Activated T-helper 1 cell treated with anti-CD3 and anti-CD28 coated beads, Interleukin-12 subunit alpha, Interleukin-12 subunit beta, Interleukin-2, Interleukin-4 antibody, amounts not matched to agents 30 ng/mL and 10 ng/mL and 1 ng/mL, durations not matched to agents 14 hours and 24 hours and 36 hours (primary cell): ENCODE data around the gene FRAS1. TPM values are rescaled to one million over a fixed set of nuclear protein-coding genes. Genes with fewer than 3 reads are reported as not detected.

Experiments used
- DNase-seq: peaks from one replicate; pipeline ENCODE4 v3.0.0; 2021; ENCODE audit warnings: low spot score
- H3K27ac Mint-ChIP-seq: one replicate; pipeline ENCODE4 v1.8.0; 2021; ENCODE audit warnings: mild to moderate bottlenecking, mixed read lengths
- H3K27me3 Mint-ChIP-seq: one replicate; pipeline ENCODE4 v1.8.0; 2022; ENCODE audit warnings: mild to moderate bottlenecking, moderate library complexity, mixed read lengths; ENCODE audit not compliant: insufficient read depth
- H3K36me3 Mint-ChIP-seq: one replicate; pipeline ENCODE4 v1.8.0; 2021; ENCODE audit warnings: low read depth, mixed read lengths
- H3K4me1 Mint-ChIP-seq: one replicate; pipeline ENCODE4 v1.8.0; 2021; ENCODE audit warnings: low read depth, mixed read lengths
- H3K4me3 Mint-ChIP-seq: one replicate; pipeline ENCODE4 v1.8.0; 2021; ENCODE audit warnings: mild to moderate bottlenecking, moderate library complexity, mixed read lengths
- H3K9me3 Mint-ChIP-seq: one replicate; pipeline ENCODE4 v1.8.0; 2021; ENCODE audit warnings: mixed read lengths
- intact Hi-C: fragments of 100-400 bp; cut with micrococcal nuclease; formaldehyde crosslinking; loops from one replicate; pipeline ENCODE4 v1.15.1; 2024
- total RNA-seq: library from RNA; stranded (reverse); gene quantifications from 2 replicates; pipeline ENCODE4 v1.2.3, GENCODE V29; 2022

FRAS1 gene
- total RNA-seq, 1 donor from 2014 or later: not detected

- Mint-ChIP-seq H3K9me3 (no peaks in the 10 kb centered on the region), H3K4me1 (no peaks in the 10 kb centered on the region), H3K27ac (no peak overlapping the region), H3K27me3 (peaks cover 6% of the 10 kb centered on the region), H3K4me3 (no peak overlapping the region), H3K36me3 (no peaks in the 10 kb centered on the region)
- no peak for DNase-seq
- intact Hi-C loops: no loop called here
Observed at GRCh38 chr4:78418406-78418805, 361.3 kb downstream of the FRAS1 start.

DNA sequence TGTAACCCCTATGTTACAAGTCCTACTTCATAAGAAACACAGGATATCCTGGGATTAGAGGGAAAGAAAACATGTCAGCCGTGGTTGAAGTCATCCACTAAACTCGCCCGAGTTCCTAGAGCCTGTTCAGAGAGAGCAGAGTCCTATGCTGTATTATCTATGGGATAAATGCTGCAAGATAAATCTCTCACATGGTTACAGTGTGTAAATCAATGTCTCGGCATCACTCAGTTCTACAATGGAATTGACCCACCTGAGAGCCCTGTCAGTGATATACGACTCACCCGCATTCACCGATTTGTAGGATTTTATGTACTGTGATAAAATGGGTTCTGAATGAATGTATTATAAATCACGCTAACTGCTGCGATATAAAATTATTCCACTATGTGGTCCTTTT is 366.7 kb downstream of the FRAS1 start:
- DNase-seq: no peak
- Mint-ChIP-seq H3K4me1 (no peaks in the 10 kb centered on the region), H3K27ac (no peak overlapping the region), H3K9me3 (no peaks in the 10 kb centered on the region), H3K36me3 (no peaks in the 10 kb centered on the region), H3K27me3 (peaks cover 7% of the 10 kb centered on the region), H3K4me3 (no peak overlapping the region)
- intact Hi-C loops: no loop called here

DNA sequence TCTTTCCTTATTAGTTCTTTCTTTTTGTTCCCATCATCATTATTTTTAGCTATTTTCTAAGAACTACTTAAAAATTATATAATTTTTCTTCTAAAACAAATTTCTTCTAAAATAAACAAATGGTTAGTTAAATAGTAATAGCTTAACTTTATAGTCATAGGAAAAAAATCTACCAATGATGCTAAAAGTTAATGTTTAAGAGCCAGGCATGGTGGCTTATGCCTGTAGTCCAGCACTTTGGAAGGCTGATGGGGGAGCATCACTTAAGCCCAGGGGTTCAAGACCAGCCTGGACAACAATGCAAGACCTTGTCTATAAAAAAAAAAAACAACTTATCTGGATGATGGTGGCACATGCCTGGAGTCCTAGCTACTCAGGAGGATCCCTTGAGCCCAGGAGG is 367.3 kb downstream of the FRAS1 start:
- no peaks in the 10 kb centered on the region for H3K36me3 Mint-ChIP-seq
- H3K4me1 Mint-ChIP-seq: no peaks in the 10 kb centered on the region
- intact Hi-C loops: no loop called here
- H3K9me3 Mint-ChIP-seq: no peaks in the 10 kb centered on the region
- no peak overlapping the region for H3K27ac Mint-ChIP-seq
- no peak overlapping the region for H3K4me3 Mint-ChIP-seq
- no peak for DNase-seq
- peaks cover 7% of the 10 kb centered on the region for H3K27me3 Mint-ChIP-seq

GRCh38 chr4:78426972-78427371 is 369.8 kb downstream of the FRAS1 start:
- Mint-ChIP-seq H3K4me3 (no peak overlapping the region), H3K27ac (no peak overlapping the region), H3K9me3 (no peaks in the 10 kb centered on the region), H3K36me3 (no peaks in the 10 kb centered on the region), H3K4me1 (no peaks in the 10 kb centered on the region), H3K27me3 (peaks cover 9% of the 10 kb centered on the region)
- no peak for DNase-seq
- intact Hi-C loops: no loop called here

- DNase-seq: no peak
- H3K9me3 Mint-ChIP-seq: no peaks in the 10 kb centered on the region
- no peak overlapping the region for H3K27ac Mint-ChIP-seq
- H3K4me1 Mint-ChIP-seq: no peaks in the 10 kb centered on the region
- no peak overlapping the region for H3K4me3 Mint-ChIP-seq
- no peaks in the 10 kb centered on the region for H3K36me3 Mint-ChIP-seq
- peaks cover 16% of the 10 kb centered on the region for H3K27me3 Mint-ChIP-seq
- intact Hi-C loops: no loop called here
Observed at GRCh38 chr4:78428996-78429395, 371.9 kb downstream of the FRAS1 start.

DNA sequence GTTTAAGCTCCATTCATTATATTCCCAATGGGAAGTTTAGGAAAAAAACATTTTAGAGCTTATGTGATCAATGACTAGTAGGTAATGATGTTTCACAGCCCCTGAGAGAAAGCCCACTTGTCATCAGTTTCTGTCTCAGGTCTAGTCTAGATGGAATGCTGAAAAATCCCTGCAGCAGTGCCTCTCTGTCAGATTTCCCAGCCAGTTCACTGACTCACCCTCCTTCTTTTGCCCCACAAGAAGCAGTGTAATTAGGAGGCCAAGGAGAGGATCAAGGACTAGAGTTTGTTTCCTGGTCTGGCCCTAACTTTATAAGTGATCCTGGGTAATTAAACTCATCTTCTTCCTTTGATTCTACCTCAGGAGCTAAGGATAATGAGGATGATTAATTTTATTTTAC is 375.8 kb downstream of the FRAS1 start:
- Mint-ChIP-seq H3K27ac (no peak overlapping the region), H3K4me1 (no peaks in the 10 kb centered on the region), H3K36me3 (no peaks in the 10 kb centered on the region), H3K4me3 (no peak overlapping the region), H3K9me3 (no peaks in the 10 kb centered on the region), H3K27me3 (peaks cover 15% of the 10 kb centered on the region)
- intact Hi-C loops: no loop called here
- no peak for DNase-seq

GRCh38 chr4:78437608-78438088 is 380.5 kb downstream of the FRAS1 start:
- DNase-seq: no peak
- no peaks in the 10 kb centered on the region for H3K4me1 Mint-ChIP-seq
- H3K27ac Mint-ChIP-seq: no peak overlapping the region
- H3K27me3 Mint-ChIP-seq: peaks cover 16% of the 10 kb centered on the region
- intact Hi-C loops: no loop called here
- H3K4me3 Mint-ChIP-seq: no peak overlapping the region
- H3K9me3 Mint-ChIP-seq: no peaks in the 10 kb centered on the region
- H3K36me3 Mint-ChIP-seq: no peaks in the 10 kb centered on the region

- H3K27me3 Mint-ChIP-seq: peaks cover 11% of the 10 kb centered on the region
- H3K36me3 Mint-ChIP-seq: no peaks in the 10 kb centered on the region
- no peak overlapping the region for H3K27ac Mint-ChIP-seq
- intact Hi-C loops: no loop called here
- DNase-seq: no peak
- no peak overlapping the region for H3K4me3 Mint-ChIP-seq
- no peaks in the 10 kb centered on the region for H3K9me3 Mint-ChIP-seq
- no peaks in the 10 kb centered on the region for H3K4me1 Mint-ChIP-seq
Observed at GRCh38 chr4:78439328-78439727, 382.2 kb downstream of the FRAS1 start.

GRCh38 chr4:78441756-78442155 is 384.6 kb downstream of the FRAS1 start:
- no peak overlapping the region for H3K4me3 Mint-ChIP-seq
- no peaks in the 10 kb centered on the region for H3K36me3 Mint-ChIP-seq
- intact Hi-C loops: no loop called here
- no peaks in the 10 kb centered on the region for H3K9me3 Mint-ChIP-seq
- peaks cover 15% of the 10 kb centered on the region for H3K27me3 Mint-ChIP-seq
- DNase-seq: no peak
- no peak overlapping the region for H3K27ac Mint-ChIP-seq
- no peaks in the 10 kb centered on the region for H3K4me1 Mint-ChIP-seq

DNA sequence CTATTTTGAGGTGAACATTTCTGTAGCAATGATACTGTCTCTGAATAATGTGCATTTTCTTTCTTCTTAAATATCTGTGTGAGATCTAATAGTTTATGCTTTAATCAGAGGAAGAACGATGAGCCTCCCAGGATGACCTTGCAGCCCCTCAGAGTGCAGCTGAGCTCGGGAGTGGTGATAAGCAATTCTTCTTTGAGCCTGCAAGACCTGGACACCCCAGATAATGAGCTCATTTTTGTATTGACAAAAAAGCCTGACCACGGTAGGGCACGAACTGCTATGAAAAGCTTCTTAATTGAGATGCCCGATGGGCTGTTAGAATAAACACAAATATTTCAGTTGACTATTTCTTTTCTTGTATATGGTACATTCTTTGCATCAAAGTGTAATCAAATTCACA is 389.5 kb downstream of the FRAS1 start:
- DNase-seq: no peak
- intact Hi-C loops: no loop called here
- no peaks in the 10 kb centered on the region for H3K9me3 Mint-ChIP-seq
- no peaks in the 10 kb centered on the region for H3K4me1 Mint-ChIP-seq
- H3K36me3 Mint-ChIP-seq: no peaks in the 10 kb centered on the region
- H3K27ac Mint-ChIP-seq: no peak overlapping the region
- H3K4me3 Mint-ChIP-seq: no peak overlapping the region
- H3K27me3 Mint-ChIP-seq: peaks cover 6% of the 10 kb centered on the region

DNA sequence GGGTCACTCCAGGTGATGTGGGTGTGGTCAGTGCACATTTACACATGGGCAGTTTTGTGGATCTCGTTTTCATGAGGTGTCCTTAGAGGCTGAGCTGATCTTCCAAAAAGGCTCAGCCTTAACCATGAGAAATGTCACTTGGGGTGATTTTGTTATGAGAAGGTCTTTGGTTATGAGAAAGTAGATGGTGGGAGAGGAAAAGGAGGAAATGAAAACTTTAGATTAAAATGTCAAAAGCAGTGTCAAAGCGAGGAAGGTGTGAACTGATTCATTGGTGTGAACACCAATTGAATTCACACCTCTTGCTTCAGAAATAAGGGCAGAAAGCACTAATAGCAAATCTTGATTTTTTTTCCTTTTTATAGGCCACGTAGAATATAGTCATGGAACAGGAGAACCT is 394.3 kb downstream of the FRAS1 start:
- intact Hi-C loops: no loop called here
- Mint-ChIP-seq H3K27ac (no peak overlapping the region), H3K9me3 (no peaks in the 10 kb centered on the region), H3K4me1 (no peaks in the 10 kb centered on the region), H3K36me3 (no peaks in the 10 kb centered on the region), H3K4me3 (no peak overlapping the region), H3K27me3 (peaks cover 4% of the 10 kb centered on the region)
- DNase-seq: no peak

DNA sequence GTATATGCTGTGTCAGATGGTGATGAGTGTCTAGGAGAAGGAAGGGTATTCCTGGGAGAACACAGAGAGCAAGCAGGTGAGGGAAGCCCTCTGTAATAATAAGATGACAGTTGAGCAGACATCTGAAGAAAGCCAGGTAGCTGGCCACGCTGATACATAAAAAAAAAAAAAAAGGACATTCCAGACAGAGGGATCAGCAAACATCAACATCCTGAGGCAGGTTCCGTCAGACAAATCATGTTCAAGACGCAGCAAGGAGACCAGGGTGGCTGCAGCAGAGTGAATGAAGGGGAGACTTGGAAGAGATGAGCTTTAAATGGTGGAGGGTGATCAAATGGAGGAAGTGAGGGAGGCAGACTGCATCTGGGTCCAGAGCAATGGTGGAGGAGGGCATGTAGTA is 396.9 kb downstream of the FRAS1 start:
- Mint-ChIP-seq H3K4me1 (no peaks in the 10 kb centered on the region), H3K9me3 (no peaks in the 10 kb centered on the region), H3K27ac (no peak overlapping the region), H3K36me3 (no peaks in the 10 kb centered on the region), H3K27me3 (peaks cover 4% of the 10 kb centered on the region), H3K4me3 (no peak overlapping the region)
- intact Hi-C loops: no loop called here
- DNase-seq: no peak

GRCh38 chr4:78457751-78458150 is 400.6 kb downstream of the FRAS1 start:
- DNase-seq: no peak
- no peaks in the 10 kb centered on the region for H3K9me3 Mint-ChIP-seq

GRCh38 chr4:78459327-78459726 is 402.2 kb downstream of the FRAS1 start:
- H3K4me3 Mint-ChIP-seq: no peak overlapping the region
- DNase-seq: no peak
- no peaks in the 10 kb centered on the region for H3K4me1 Mint-ChIP-seq
- intact Hi-C loops: no loop called here
- no peaks in the 10 kb centered on the region for H3K9me3 Mint-ChIP-seq
- no peak overlapping the region for H3K27ac Mint-ChIP-seq
- no peaks in the 10 kb centered on the region for H3K36me3 Mint-ChIP-seq
- peaks cover 2% of the 10 kb centered on the region for H3K27me3 Mint-ChIP-seq

More at GRCh38 chr4:78457751-78458150, 400.6 kb downstream of the FRAS1 start:
- Mint-ChIP-seq H3K4me1 (no peaks in the 10 kb centered on the region), H3K36me3 (no peaks in the 10 kb centered on the region), H3K27me3 (peaks cover 6% of the 10 kb centered on the region), H3K27ac (no peak overlapping the region), H3K4me3 (no peak overlapping the region)
- intact Hi-C loops: no loop called here
